Measurements from ENCODE around the gene IFITM5.
"Not testable (repeated sequence)": the region's sequence is repeated elsewhere in the genome, so short reads cannot be mapped to it uniquely, and the experiment has no call there.

The IFITM5 gene

GRCh38 chr11:293852-294661 is 5.3 kb downstream of the IFITM5 start:
- no peak for DNase-seq

DNA sequence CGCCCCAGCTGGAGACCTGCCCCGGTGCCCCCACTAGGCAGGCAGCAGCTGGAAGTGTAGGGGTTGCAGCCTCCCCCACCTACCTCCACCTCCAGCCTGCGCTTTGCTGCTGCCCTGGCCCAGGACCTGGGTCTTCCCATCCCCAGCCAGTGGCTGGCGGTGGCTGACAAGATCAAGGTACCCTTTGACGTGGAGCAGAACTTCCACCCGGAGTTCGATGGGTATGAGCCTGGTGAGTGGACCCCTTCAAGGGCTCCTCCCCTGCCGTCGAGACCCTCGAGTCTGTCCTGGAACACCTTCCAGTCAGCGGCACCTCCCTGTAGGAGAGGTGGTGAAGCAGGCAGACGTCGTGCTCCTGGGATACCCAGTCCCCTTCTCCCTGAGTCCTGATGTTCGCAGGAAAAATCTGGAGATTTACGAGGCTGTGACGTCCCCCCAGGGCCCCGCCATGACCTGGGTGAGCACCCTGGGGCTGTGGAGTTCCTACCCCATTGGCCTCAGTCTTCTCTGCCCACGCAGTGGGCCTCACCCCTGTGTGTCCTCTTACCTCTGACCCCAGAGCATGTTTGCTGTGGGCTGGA is 6.0 kb downstream of the IFITM5 start:
- DNase-seq = no peak

GRCh38 chr11:292211-293121 is 6.9 kb downstream of the IFITM5 start:
- no peak for DNase-seq

- no peak for DNase-seq
Observed at GRCh38 chr11:291281-292210, 7.8 kb downstream of the IFITM5 start.

GRCh38 chr11:290621-291231 is 8.6 kb downstream of the IFITM5 start:
- DNase-seq = no peak

- DNase-seq = no peak
Observed at GRCh38 chr11:289712-290620, 9.4 kb downstream of the IFITM5 start.

- no peak for DNase-seq
Observed at GRCh38 chr11:289398-289711, 10.0 kb downstream of the IFITM5 start.

DNA sequence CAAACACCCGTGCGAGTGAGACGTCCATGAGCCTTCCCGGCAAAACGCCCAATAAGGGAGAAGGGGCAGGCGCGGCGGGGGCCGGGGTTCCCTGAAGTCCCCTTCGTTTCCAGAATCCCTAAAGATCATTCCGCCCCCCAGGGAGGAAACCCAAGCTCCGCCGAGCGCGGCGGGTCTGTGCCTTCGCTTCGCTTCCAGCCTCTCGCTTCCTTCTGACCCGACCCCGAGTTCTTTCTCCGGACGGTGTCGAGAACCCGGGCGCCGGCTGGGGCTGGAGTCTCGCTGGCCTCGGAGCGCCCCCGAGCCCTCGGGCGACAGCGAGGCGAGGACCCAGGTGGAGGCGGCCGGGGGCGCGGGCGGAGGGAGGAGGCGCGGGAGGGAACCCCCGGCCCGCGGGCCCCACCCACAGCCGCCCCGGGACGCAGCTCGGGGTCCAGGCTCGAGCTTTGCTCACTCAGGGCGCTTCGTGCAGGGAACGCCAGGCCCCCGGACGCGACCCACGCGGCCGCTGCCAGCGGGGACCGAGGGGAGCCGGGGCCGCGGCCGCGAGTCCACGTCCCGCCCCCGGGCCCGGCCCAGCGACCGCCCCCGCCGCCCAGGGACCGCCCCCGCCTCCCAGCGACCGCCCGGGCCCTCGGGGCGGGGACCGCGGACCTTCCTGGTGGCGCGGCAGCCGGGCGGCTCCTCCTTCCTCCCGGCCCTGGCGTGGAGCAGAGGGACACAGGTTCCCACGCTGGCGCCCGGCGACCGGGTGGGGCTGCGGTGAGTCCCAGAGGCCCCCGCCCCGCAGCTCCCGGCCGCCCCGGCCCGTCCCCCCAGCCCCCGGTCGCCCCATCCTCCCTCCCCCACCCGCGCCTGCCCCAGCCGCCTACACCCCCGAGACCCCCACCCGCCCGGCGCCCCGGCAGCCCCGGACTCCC is 10.6 kb downstream of the IFITM5 start, which contains the start of gene PGGHG:
TSS of gene PGGHG (plus strand) at position 649 of the 920 bp plus-strand sequence. CDS start 691 bp downstream, outside the sequence.
- DNase-seq = peak; percentile 39

- no peak for DNase-seq
Observed at GRCh38 chr11:287821-288477, 11.4 kb downstream of the IFITM5 start.

DNA sequence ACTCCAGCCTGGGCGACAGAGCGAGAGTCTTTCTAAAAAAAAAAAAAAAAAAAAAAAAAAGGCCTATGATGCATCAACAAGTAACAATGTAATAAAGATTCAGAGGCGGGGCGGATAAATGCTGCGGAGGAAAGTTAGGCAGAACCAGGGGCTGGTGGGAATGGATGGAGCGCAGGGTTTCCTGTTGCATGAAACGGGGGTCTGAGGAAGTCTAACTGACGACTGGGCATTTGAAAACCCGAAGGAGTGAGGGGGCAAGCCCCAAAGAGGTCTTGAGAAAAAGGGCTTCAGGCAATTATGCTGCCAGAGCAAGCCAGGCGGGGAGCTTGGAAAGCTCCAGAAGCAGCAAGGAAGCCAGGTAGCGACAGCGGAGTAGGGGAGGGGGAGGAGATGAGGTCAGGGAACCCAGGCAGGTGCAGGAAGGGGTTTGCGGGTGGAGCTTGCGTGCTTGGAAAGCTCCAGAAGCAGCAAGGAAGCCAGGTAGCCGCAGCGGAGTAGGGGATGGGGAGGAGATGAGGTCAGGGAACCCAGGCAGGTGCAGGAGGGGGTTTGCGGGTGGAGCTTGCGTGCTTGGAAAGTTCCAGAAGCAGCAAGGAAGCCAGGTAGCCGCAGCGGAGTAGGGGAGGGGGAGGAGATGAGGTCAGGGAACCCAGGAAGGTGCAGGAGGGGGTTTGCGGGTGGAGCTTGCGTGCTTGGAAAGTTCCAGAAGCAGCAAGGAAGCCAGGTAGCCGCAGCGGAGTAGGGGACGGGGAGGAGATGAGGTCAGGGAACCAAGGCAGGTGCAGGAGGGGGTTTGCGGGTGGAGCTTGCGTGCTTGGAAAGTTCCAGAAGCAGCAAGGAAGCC is 12.1 kb downstream of the IFITM5 start:
- DNase-seq = not testable (repeated sequence)

GRCh38 chr11:285894-286220 is 13.5 kb downstream of the IFITM5 start:
- no peak for DNase-seq

GRCh38 chr11:285021-285893 is 14.1 kb downstream of the IFITM5 start:
- DNase-seq = no peak

DNA sequence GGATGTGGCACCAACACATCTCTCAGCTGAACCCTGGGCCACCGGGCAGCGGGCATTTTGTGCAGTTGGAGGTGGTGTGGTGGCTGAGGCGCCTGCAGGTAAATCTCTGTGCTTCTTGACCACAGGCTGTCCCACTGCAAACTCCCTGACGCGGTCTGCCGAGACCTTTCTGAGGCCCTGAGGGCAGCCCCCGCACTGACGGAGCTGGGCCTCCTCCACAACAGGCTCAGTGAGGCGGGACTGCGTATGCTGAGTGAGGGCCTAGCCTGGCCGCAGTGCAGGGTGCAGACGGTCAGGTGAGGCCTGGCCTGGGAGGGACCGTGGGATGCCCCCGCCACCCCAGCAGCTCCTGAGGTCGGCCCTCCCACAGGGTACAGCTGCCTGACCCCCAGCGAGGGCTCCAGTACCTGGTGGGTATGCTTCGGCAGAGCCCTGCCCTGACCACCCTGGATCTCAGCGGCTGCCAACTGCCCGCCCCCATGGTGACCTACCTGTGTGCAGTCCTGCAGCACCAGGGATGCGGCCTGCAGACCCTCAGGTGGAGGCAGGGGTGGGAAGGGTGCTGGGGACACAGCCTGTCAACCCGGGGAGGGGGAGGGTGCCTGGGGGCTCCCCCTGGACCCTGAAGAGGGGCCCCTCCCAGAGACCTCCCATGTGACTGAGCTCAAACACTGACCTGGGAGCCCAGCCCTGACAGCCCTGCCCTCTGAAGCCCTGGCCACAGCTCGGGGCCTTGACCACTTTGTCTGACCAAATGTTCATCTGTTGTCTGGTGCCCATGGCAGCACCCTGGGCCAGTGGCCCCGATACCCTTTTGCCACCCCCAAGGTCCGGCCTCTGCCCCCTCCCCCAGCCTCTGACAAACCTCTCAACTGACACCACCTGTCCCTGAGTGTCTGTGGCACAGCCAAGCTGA is 15.0 kb downstream of the IFITM5 start:
- DNase-seq = no peak

GRCh38 chr11:283405-284104 is 15.8 kb downstream of the IFITM5 start:
- peak; percentile 18 for DNase-seq

DNA sequence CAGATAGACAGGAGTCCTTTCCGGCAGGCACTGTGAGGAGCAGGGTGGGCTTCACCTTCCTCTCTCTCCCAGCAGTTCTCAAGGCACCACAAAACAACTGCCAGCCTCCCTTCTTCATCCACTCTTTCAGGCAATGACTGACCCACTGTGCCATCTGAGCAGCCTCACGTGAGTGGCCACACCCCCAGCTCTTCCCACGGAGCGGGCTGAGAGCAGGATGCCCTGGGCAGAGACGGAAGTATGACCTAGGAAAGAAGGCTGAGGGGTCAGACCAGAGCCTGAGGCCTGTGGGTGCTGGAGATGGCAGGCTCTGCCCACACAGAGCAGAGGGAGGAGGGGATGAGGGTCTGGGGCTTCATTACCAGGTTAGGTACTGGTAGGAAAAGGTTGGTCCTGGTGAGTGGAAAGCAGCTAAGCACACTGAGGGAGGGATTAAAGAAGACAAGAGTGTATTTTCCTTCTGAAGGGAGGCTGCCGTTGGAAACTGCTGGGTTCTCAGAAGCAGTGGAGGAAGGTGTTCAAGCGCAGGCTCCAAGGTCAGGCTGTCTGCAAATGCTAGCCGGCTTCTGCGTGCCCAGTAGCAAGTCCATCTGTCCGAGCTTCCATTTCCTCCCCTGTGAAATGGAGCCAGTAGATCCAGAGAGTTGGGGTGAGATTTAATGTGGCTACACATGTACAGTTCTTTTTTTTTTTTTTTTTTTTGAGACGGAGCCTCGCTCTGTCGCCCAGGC is 16.5 kb downstream of the IFITM5 start:
- DNase-seq = no peak
